ENCODE results near the gene KLC3. TPM values are rescaled to one million over a fixed set of nuclear protein-coding genes. Genes with fewer than 3 reads are reported as not detected.

The KLC3 gene
- polyA plus RNA-seq, 1 of the 3 experiments (the other 2 are of a cell fraction), result 1.2 TPM

DNA sequence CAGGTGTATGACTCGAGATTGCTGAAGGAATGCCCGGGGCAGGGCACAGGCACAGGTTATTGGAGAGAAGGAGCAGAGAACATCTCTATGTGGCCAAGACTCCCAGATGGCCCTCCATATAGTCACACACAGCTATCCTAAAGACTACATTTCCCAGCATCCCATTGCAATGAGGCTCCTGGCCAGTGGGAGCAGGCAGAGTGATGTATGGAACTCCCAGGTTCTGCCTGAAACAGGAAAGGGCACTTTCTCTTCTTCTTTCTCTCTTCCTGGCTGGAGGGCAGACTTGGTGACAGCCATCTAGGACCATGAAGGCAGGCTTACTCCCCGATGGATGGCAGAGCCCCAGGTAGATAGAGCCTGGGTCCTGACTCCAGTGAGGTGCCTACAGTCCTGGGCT lies 50.8 kb downstream of the KLC3 start:
- POLR2A ChIA-PET, result interaction anchor here (0.6 kb wide), 1 partner anchor 183 kb away, joined by 3 read pairs; no protein-coding TSS in a partner anchor
- CTCF ChIA-PET, result interaction anchor here (0.6 kb wide), 1 partner anchor 11 kb away, joined by 3 read pairs; no protein-coding TSS in a partner anchor
- no peak for TF ChIP-seq SIN3A (IDR thresholded peaks at IDR 0.05; ENCODE audit: borderline replicate concordance, low read depth, low read length)
- no peak for TF ChIP-seq TAF1 (IDR thresholded peaks at IDR 0.05; ENCODE audit: borderline replicate concordance, low read depth, low read length)
- TF ChIP-seq RXRA (IDR thresholded peaks at IDR 0.05; ENCODE audit: borderline replicate concordance, low read depth), result no peak
- no peak for TF ChIP-seq NRF1 (IDR thresholded peaks at IDR 0.05; ENCODE audit: low read depth, low read length)
- no peak for TF ChIP-seq TEAD4 (IDR thresholded peaks at IDR 0.05; ENCODE audit: borderline replicate concordance, insufficient read depth)
- no peak for TF ChIP-seq GABPA (IDR thresholded peaks at IDR 0.05; ENCODE audit: low read depth)
- no peak for TF ChIP-seq POLR2AphosphoS5 (IDR thresholded peaks at IDR 0.05; ENCODE audit: low read depth, low read length)
- no peak for TF ChIP-seq EZH2phosphoT487 (IDR thresholded peaks at IDR 0.05; ENCODE audit: borderline replicate concordance, low read depth)
- TF ChIP-seq EP300 (IDR thresholded peaks at IDR 0.05; ENCODE audit: borderline replicate concordance in 1 of 2, low read depth in 1 of 2, low read length in 1 of 2), result no peak
- H3K9ac ChIP-seq, result no peak overlapping the region
- 62% methylated on average over 3 of the region's 3 CpGs for WGBS (ENCODE audit: low lambda C conversion rate)
- H3K27ac ChIP-seq (ENCODE audit: low read depth in 2 of 2, low read length in 1 of 2), result no peak overlapping the region
- no peaks in the 10 kb centered on the region; a peak in 1 of 4 replicates for H3K4me1 ChIP-seq (ENCODE audit: control insufficient read depth in 1 of 2, insufficient read depth in 2 of 2, low read depth in 1 of 2, low read length in 1 of 2)
- H3K9me2 ChIP-seq, result no peaks in the 10 kb centered on the region
- H3K4me2 ChIP-seq, result no peak overlapping the region
- H3K27me3 ChIP-seq (ENCODE audit: insufficient read depth), result no peaks in the 10 kb centered on the region
- peaks cover 0 to 8% of the 10 kb centered on the region in 2 experiments for H3K36me3 ChIP-seq (replicated peaks in 1 of 2; ENCODE audit: control insufficient read depth in 1 of 2, insufficient read depth in 2 of 2, low read length in 1 of 2)
- H2AFZ ChIP-seq (ENCODE audit: low read depth), result no peak overlapping the region
- H4K20me1 ChIP-seq (ENCODE audit: insufficient read depth), result no peaks in the 10 kb centered on the region
- H3K4me3 ChIP-seq (ENCODE audit: low read depth in 2 of 2, low read length in 1 of 2), result no peak overlapping the region
- no peaks in the 10 kb centered on the region for H3K79me2 ChIP-seq (ENCODE audit: insufficient read depth)
- no peaks in the 10 kb centered on the region for H3K9me3 ChIP-seq
- peak; percentile 71 for DNase-seq
- H3F3A ChIP-seq (replicated peaks; ENCODE audit: insufficient read depth), result peaks cover 9% of the 10 kb centered on the region

DNA sequence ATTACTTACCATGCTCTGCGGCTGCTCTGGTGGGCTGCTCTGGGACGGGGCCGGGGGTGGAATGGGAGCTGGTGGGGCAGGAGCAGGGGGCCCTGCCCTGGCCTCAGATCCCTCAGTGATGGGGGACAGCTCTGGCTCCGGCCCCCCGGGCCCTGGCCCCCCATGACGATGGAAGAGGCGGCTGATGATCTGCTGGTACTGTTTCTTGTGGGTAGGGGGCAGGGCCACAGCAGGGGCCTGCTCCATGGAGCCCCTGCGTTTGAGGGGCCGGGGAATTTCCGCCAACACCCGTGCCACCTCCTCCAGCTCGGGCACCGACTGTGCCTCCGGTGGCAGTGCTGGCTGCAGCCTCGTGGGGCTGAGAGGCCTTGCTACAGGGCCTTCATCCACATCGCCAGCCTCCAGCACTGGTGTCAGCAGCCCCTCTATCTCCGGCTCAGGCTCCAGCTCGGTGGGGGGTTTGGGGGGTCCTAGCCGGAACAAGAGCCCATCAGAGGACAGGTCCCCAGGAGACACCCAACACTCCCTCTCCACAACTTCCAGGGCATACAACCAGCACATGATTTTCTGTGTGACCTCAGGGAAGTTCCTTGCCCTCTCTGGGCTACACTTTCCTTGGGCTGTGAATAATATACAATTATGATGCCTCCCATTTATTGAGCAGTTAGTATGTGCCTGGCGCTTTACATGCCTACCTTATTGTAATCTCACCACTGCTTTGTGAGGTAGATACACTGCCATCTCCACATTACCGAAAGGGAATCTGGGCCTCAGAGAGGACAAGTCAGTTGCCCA lies 51.5 kb downstream of the KLC3 start:
- no peak for TF ChIP-seq CHD2 (IDR thresholded peaks at IDR 0.05; ENCODE audit: low read length, partially characterized antibody)
- no peak for TF ChIP-seq RXRA (IDR thresholded peaks at IDR 0.05; ENCODE audit: borderline replicate concordance, low read depth)
- no peak for TF ChIP-seq TCF12 (IDR thresholded peaks at IDR 0.05)
- TF ChIP-seq MEF2A (IDR thresholded peaks at IDR 0.05; ENCODE audit: borderline replicate concordance, low read depth), result no peak
- H3K4me3 ChIP-seq (ENCODE audit: low read depth in 2 of 2, low read length in 1 of 2), result no peak overlapping the region
- peaks cover 0 to 7% of the 10 kb centered on the region in 2 experiments for H3K36me3 ChIP-seq (replicated peaks in 1 of 2; ENCODE audit: control insufficient read depth in 1 of 2, insufficient read depth in 2 of 2, low read length in 1 of 2)
- no peak overlapping the region for H3K9ac ChIP-seq
- no peak for DNase-seq
- CTCF ChIA-PET, result no interaction called here
- no peaks in the 10 kb centered on the region for H3K9me2 ChIP-seq
- H3K4me2 ChIP-seq, result no peak overlapping the region
- no peaks in the 10 kb centered on the region for H3K27me3 ChIP-seq (ENCODE audit: insufficient read depth)
- peaks cover 9% of the 10 kb centered on the region for H3F3A ChIP-seq (replicated peaks; ENCODE audit: insufficient read depth)
- H4K20me1 ChIP-seq (ENCODE audit: insufficient read depth), result no peaks in the 10 kb centered on the region
- POLR2A ChIA-PET, result no interaction called here
- WGBS (ENCODE audit: low lambda C conversion rate), result 88% methylated on average over 12 of the region's 21 CpGs
- H3K79me2 ChIP-seq (ENCODE audit: insufficient read depth), result no peaks in the 10 kb centered on the region
- H2AFZ ChIP-seq (ENCODE audit: low read depth), result no peak overlapping the region
- no peaks in the 10 kb centered on the region; a peak in 1 of 4 replicates for H3K4me1 ChIP-seq (ENCODE audit: control insufficient read depth in 1 of 2, insufficient read depth in 2 of 2, low read depth in 1 of 2, low read length in 1 of 2)
- H3K9me3 ChIP-seq, result no peaks in the 10 kb centered on the region
- H3K27ac ChIP-seq (ENCODE audit: low read depth in 2 of 2, low read length in 1 of 2), result no peak overlapping the region

Data from SK-N-SH (cell line).